ENCODE data around the gene KLHL26.
"Not testable (repeated sequence)": the region's sequence is repeated elsewhere in the genome, so short reads cannot be mapped to it uniquely, and the experiment has no call there.

KLHL26 gene

DNA sequence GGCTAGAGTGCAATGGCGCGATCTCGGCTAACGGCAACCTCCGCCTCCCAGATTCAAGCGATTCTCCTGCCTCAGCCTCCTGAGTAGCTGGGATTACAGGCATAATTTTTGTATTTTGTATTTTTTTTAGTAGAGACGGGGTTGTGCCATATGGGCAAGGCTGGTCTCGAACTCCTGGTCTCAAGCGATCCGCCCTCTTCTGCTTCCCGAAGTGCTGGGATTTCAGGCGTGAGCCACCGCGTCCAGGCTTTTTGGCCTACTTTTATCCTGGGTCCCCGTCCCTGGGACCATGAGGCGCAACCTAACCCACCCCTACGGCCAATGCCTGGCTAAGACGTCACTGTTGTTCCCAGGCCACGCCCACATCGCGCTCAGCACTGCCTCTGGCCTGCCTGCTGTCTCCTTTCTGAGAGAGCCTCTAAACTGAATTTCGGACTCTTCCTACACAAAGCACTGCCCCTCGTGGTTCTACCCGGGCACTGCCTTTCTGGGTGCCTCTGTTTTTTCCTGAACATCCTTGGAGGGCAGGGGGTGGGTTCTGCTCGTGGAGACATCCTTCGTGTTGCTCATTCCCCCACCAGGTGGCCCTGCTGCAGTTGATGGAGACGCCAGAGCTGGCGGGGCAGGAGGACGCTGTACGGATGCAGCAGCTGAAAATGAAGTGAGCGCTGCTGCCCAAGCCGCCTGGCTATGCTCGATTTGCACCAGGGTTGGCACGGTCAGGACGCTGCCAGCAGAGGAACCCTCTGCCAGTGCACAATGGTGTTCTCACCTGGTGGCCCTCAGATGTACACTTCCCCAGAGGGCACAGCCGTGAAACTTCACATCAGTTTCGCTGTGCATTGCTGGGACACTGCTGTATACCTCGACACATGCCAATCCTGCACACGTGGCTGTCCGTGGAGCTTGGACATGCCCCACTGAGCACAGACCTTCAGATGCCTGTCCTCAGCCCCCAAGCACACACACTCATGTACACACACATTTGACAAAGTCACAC is 46.3 kb upstream of the KLHL26 start:
- TF ChIP-seq, protein P1, sequence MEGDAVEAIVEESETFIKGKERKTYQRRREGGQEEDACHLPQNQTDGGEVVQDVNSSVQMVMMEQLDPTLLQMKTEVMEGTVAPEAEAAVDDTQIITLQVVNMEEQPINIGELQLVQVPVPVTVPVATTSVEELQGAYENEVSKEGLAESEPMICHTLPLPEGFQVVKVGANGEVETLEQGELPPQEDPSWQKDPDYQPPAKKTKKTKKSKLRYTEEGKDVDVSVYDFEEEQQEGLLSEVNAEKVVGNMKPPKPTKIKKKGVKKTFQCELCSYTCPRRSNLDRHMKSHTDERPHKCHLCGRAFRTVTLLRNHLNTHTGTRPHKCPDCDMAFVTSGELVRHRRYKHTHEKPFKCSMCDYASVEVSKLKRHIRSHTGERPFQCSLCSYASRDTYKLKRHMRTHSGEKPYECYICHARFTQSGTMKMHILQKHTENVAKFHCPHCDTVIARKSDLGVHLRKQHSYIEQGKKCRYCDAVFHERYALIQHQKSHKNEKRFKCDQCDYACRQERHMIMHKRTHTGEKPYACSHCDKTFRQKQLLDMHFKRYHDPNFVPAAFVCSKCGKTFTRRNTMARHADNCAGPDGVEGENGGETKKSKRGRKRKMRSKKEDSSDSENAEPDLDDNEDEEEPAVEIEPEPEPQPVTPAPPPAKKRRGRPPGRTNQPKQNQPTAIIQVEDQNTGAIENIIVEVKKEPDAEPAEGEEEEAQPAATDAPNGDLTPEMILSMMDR (IDR thresholded peaks at IDR 0.05; ENCODE audit: low read depth, low read length, missing control alignments), result no peak
- DNase-seq (ENCODE audit: low read depth), result no peak
- H3K4me3 ChIP-seq (ENCODE audit: low read depth, low read length), result no peak overlapping the region

DNA sequence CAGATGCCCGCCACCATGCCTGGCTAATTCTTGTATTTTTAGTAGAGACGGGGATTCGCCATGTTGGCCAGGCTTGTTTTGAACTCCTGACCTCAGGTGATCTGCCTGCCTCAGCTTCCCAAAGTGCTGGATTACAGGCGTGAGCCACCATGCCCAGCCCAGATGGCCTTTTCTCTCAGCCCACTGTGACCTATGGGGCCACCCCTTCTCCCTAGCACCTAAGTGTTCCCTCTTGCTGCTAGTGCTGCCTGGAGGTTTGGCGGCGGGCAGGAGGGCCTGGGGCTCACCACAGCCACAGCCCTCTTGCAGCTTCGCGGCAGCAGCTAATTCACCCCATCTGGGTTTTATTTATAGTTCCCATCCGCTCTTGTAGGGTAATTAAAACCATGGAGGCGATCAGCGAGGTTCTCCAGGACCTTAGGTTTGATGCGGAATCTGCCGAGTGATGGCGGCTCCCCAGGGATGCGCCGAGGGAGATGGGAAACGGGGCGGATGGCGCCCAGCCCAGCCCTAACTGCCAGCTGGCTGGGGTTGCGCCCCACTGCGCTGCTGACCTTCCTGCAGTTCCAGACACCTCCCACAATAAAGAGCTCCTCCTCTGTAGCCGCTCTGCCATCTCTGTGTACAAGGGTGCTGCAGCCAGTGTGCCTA is 45.0 kb upstream of the KLHL26 start:
- no peak for DNase-seq (ENCODE audit: low read depth)
- H3K4me3 ChIP-seq (ENCODE audit: low read depth, low read length), result no peak overlapping the region
- TF ChIP-seq, protein P1 (IDR thresholded peaks at IDR 0.05; ENCODE audit: low read depth, low read length, missing control alignments), result no peak

DNA sequence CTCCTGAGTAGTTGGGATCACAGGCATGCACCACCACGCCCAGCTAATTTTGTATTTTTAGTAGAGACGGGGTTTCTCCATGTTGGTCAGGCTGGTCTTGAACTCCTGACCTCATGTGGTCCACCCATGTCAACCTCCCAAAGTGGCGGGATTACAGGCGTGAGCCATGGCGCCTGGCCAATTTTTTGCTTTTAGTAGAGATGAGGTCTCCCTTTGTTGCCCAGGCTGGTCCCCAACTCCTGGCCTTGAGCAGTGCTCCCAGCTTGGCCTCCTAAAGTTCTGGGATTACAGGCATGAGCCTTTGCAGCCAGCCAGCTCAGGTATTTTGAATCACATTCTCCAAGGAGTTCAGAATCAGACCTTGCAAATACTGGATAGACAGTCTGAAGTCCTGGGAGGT is 44.1 kb upstream of the KLHL26 start:
- H3K4me3 ChIP-seq (ENCODE audit: low read depth, low read length); DNase-seq (ENCODE audit: low read depth): not testable (repeated sequence)

DNA sequence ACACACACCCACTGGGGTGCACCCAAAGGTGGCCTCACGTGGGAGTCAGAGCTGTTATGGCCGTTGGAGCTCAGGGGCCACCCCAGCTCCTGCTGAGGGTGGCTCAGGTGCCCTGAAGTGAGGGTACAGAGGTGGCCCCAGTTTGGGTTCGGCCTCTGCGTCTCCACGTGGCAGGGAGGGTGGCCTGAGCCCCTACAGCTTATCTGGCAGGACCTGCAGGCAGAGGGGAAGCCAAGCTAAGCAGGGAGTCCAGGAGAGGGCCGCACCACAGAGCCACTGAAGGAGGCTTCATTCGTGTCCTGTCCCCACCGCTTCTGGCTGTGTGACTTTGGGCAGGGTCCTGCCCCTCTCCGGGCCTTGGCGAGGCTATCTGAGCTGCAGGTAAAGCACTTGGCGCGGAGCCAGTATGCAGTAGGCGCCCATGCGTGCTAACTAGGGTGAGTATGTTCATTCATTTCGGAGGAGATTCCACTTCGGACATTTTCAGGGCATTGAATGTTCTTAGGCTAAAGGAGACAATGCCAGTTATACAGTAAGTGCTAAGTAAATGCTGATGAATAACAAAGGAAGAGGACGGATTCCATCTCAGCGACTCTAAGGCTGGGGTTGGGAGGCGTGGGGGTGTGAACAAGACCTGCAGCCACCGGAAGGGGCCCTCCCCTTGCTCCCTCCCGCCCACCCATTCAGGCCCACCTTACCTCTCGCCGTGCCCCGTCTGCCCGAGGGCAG is 43.3 kb upstream of the KLHL26 start:
- no peak overlapping the region for H3K4me3 ChIP-seq (ENCODE audit: low read depth, low read length)
- TF ChIP-seq, protein P1 (IDR thresholded peaks at IDR 0.05; ENCODE audit: low read depth, low read length, missing control alignments), result no peak
- no peak for DNase-seq (ENCODE audit: low read depth)

DNA sequence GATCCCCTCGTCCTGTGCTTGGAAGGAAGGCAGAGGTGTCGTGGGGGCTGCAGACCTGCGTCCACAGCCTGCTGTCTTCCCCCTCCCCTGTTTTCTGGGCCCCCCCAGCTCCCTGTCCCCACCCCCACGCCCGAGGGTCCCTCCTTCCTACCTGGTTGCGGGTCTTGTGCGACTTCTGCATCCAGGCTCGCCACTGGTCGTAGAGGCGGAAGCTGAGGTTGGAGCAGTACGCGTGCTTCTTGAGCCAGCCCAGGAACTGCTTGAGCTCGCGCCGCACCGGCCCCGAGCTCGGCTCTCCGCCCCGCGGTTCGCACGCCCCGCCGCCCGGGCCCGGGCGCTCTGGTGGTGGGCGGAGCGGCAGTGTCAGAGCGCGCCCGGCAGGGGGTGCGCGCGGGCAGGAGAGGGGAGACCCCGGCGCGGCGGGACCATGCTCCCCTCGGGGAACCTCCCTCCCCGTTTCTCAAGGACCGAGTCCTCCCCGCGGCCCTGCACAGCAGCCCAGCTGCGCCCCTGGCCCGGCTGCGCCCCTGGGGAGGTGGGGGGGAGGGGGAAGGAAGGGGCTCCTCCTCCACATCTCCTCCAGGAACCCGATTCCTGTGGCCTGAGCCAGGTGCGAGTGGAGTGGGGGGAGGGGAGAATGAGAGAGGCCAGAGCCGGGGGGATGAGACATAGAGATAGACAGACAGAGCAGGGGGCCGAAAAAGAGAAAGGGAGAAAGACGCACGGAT is 42.6 kb upstream of the KLHL26 start:
- TF ChIP-seq, protein P1 (IDR thresholded peaks at IDR 0.05; ENCODE audit: low read depth, low read length, missing control alignments), result peak; percentile 80
- no peak for DNase-seq (ENCODE audit: low read depth)
- H3K4me3 ChIP-seq (ENCODE audit: low read depth, low read length), result peak overlapping the region; percentile 23

DNA sequence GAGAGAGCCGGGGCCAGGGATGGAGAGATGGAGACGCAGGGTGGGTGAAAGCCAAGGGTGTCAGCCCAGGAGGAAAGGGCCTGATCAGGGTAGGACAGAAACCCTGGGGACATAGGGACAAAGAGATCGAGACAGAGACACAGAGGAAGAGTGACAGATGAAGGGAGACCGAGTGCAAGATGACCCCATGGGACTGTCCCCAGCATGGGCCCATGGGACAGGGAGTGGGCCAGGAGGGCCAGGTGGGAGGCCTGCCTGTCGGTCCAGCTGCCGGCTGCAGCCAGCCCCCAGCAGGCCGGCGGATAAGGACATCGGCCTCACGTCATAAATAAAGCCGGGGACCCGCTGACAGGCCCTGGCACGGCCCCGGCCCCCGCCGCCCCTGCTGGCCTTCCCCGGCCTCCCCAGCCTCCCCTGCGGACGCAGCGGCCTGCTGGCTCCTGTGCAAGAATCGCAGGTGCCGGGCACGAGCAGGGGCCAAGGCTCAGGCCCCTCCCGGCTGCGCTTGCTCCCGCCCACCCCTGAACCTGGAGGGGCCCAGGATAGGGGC is 41.9 kb upstream of the KLHL26 start:
- no peak overlapping the region for H3K4me3 ChIP-seq (ENCODE audit: low read depth, low read length)
- DNase-seq (ENCODE audit: low read depth), result no peak
- TF ChIP-seq, protein P1 (IDR thresholded peaks at IDR 0.05; ENCODE audit: low read depth, low read length, missing control alignments), result no peak

All from GM12864 (cell line).